ENCODE results near the gene IL3RA. TPM values are rescaled to one million over a fixed set of nuclear protein-coding genes. Genes with fewer than 3 reads are reported as not detected.
A peak's percentile ranks its signal among the peaks of the same experiment; 100 is the strongest.
"Not testable (repeated sequence)": the region's sequence is repeated elsewhere in the genome, so short reads cannot be mapped to it uniquely, and the experiment has no call there.

IL3RA gene
- total RNA-seq, 6 experiments from 2014 or later = 0.42 to 1.7 (median 0.69) TPM

GRCh38 chrX:1336948-1337779 lies 579 bp downstream of the IL3RA start:
- H3K4me3 ChIP-seq = peak overlapping the region; percentile 11 to 29 (median 14)
- WGBS (ENCODE audit: insufficient coverage, low coverage, low lambda C conversion rate, missing lambda C conversion rate) = 45% methylated on average over 12 of the region's 18 CpGs
- no peaks in the 10 kb centered on the region for H3K36me3 ChIP-seq
- H3K27ac ChIP-seq = peak overlapping the region in 2 of 3 donors; percentile 11 to 51
- TF ChIP-seq POLR2A (IDR thresholded peaks at IDR 0.05) (no peak), CTCF (IDR thresholded peaks at IDR 0.05) (no peak)
- intact Hi-C loops (cut with DNase I) = no loop called here
- DNase-seq (no peak), ATAC-seq (peak in 3 of 4 donors; percentile 4 to 21 (median 13))
- H3K4me1 ChIP-seq = no peaks in the 10 kb centered on the region
- H3K9me3 ChIP-seq = no peaks in the 10 kb centered on the region
- no peaks in the 10 kb centered on the region for H3K27me3 ChIP-seq

GRCh38 chrX:1341545-1342184 lies 5.1 kb downstream of the IL3RA start:
- WGBS (ENCODE audit: insufficient coverage, low coverage, low lambda C conversion rate, missing lambda C conversion rate) = 69% methylated on average over 14 of the region's 22 CpGs
- ATAC-seq (no peak), DNase-seq (no peak)

GRCh38 chrX:1349606-1350005 lies 13.0 kb downstream of the IL3RA start:
- H3K9me3 ChIP-seq; DNase-seq; H3K36me3 ChIP-seq; ATAC-seq; H3K4me3 ChIP-seq; intact Hi-C loops (cut with DNase I); H3K27me3 ChIP-seq; H3K4me1 ChIP-seq; H3K27ac ChIP-seq: not testable (repeated sequence)
- 97% methylated on average over 10 of the region's 15 CpGs for WGBS (ENCODE audit: insufficient coverage, low coverage, low lambda C conversion rate, missing lambda C conversion rate)

More at GRCh38 chrX:1341545-1342184, 5.1 kb downstream of the IL3RA start:
- TF ChIP-seq CTCF (IDR thresholded peaks at IDR 0.05) (no peak), POLR2A (IDR thresholded peaks at IDR 0.05) (no peak)
- Histone ChIP-seq H3K27ac (no peak overlapping the region), H3K27me3 (no peaks in the 10 kb centered on the region), H3K36me3 (no peaks in the 10 kb centered on the region), H3K9me3 (no peaks in the 10 kb centered on the region), H3K4me1 (no peaks in the 10 kb centered on the region), H3K4me3 (no peak overlapping the region)
- intact Hi-C loops (cut with DNase I) = no loop called here

- no peaks in the 10 kb centered on the region for H3K4me1 ChIP-seq
- ATAC-seq = peak in 1 of 4 donors; percentile 34
- intact Hi-C loops (cut with DNase I) = no loop called here
Measured at GRCh38 chrX:1351981-1352714, 15.6 kb downstream of the IL3RA start.

More at GRCh38 chrX:1351981-1352714, 15.6 kb downstream of the IL3RA start:
- no peak overlapping the region for H3K27ac ChIP-seq
- DNase-seq = peak in 1 of 3 donors; percentile 46
- H3K36me3 ChIP-seq = no peaks in the 10 kb centered on the region
- H3K9me3 ChIP-seq = no peaks in the 10 kb centered on the region
- 96% methylated on average over 13 of the region's 49 CpGs for WGBS (ENCODE audit: insufficient coverage, low coverage, low lambda C conversion rate, missing lambda C conversion rate)
- no peaks in the 10 kb centered on the region for H3K27me3 ChIP-seq
- H3K4me3 ChIP-seq = no peak overlapping the region
- TF ChIP-seq POLR2A (IDR thresholded peaks at IDR 0.05) (no peak), CTCF (IDR thresholded peaks at IDR 0.05) (no peak)
